NCI-H510A treated with DMSO at 0.1 percent for 48 hours (cell line): Measurements from ENCODE around the gene DLAT.
A peak's percentile ranks its signal among the peaks of the same experiment; 100 is the strongest.
"Not testable (repeated sequence)": the region's sequence is repeated elsewhere in the genome, so short reads cannot be mapped to it uniquely, and the experiment has no call there.

ENCODE experiments used
- DNase-seq: peaks from one replicate; lab custom pipeline; 2025; lab: John Stamatoyannopoulos, UW

Gene DLAT

DNA sequence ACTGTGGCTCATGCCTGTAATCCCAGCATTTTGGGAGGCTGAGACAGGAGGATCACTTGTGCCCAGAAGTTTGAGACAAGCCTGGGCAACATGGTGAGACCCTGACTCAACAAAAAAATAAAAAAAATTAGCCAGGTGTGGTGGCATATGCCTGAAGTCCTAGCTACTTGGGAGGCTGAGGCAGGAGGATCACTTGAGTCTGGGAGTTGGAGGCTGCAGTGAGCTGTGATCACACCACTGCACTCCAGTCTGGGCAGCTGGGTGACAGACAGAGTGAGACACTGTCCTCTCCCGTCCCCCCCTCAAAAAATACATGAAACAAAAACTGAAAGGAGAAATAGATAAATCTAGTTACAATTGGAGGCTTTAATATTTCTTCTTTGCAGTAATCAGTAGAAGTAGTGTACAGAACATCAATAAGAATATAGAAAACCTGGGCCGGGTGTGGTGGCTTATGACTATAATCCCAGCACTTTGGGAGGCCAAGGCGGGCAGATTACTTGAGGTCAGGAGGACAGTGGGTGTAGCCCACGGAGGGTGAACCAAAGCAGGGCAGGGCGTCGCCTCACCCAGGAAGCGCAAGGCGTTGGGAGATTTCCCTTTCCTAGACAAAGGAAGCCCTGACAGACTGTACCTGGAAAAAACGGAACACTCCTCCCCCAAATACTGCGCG is 19.6 kb upstream of the DLAT start:
- no peak for DNase-seq

DNA sequence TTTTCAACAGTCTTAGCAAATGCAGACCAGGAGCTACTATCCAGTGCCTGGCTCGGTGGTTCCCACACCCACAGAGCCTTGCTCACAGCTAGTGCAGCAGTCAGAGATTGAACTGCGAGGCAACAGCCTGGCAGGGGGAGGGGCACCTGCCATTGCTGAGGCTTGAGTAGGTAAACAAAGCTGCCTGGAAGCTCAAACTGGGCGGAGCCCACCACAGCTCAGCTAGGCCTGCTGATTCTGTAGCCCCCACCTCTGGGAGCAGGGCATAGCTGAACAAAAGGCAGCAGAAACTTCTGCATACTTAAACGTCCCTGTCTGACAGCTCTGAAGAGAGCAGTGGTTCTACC is 19.1 kb upstream of the DLAT start:
- not testable (repeated sequence) for DNase-seq

DNA sequence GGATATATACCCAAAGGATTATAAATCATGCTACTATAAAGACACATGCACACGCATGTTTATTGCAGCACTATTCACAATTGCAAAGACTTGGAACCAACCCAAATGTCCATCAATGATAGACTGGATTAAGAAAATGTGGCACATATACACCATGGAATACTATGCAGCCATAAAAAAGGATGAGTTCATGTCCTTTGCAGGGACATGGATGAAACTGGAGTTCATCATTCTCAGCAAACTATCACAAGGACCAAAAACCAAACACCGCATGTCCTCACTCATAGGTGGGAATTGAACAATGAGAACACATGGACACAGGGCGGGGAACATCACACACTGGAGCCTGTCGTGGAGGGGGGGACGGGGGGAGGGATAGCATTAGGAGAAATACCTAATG is 13.8 kb upstream of the DLAT start:
- not testable (repeated sequence) for DNase-seq

DNA sequence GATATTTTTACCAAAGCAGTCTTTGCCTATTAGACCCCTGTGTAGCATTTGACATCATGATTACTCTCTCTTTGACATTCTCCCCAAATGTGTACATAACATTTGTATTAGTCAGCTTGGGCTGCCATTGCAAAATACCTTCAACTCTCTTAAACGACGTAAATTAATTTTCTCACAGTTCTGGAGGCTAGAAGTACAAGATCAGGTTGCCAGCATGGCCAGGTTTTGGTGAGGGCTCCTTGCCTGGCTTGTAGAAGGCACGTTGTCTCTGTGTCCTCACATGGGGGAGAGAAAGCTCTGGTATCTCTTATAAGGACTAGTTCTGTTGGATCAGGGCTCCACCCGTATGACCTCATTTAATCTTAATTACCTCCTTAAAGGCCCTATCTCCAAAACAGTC is 12.3 kb upstream of the DLAT start:
- no peak for DNase-seq

DNA sequence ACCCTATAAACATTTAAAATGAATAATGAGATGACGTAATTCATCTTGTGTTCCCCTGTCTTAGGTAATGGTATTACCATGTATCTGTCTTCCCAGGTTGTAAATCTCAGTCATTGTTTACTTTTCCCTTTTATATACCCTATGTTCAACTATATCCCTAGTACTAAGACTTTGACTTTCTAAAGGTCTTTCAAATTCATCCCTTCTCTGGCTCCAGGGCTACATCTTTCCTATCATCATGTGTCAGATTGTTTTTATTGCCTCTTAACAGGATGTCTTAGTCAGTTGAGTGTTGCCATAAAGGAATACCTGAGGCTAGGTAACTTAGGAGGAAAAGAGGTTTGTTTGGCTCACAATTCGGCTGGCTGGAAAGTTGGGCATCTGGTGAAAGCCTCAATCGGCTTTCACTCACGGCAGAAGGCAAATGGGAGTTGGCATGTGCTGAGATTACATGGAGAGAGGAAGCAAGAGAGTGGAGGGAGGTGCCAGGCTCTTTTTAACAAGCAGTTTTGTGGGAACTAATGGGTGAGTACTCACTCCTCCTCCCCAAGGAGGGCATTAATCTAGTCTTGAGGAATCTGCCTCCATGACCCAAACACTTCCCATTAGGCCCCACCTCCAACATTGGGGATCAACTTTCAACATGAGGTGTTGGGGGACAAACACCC is 11.6 kb upstream of the DLAT start:
- no peak for DNase-seq

DNA sequence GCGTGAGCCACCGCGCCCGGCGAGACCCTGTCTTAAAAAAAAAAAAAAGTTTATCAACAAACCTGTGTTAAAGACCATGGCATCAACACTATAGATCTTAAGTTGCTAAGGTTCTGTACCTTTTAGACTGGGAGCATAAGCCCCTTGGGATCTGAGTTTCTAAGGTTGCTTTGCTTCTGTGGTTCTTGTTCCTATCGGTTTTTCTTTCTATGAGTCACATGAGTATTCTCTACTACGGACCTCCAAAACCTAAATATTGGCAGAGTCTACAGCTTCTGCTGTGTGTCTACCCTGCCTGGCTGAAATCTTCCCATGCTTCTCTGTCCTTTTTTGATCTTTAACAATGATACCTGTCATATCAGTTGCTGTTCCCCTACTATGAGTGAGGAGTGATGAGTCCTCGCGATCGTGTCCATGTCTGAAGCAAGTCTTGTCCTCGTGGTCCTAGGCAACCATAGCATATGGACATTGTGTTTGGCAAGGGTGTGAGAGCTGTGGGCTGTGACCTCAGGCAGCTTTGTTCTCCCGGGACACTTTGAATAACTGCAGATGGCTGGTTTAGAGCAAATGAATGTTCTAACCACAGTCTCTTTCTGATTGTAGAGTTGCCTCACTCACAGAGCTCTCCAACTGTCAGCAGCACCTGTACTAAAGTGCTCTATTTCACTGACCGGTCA is 9.0 kb upstream of the DLAT start:
- no peak for DNase-seq

DNA sequence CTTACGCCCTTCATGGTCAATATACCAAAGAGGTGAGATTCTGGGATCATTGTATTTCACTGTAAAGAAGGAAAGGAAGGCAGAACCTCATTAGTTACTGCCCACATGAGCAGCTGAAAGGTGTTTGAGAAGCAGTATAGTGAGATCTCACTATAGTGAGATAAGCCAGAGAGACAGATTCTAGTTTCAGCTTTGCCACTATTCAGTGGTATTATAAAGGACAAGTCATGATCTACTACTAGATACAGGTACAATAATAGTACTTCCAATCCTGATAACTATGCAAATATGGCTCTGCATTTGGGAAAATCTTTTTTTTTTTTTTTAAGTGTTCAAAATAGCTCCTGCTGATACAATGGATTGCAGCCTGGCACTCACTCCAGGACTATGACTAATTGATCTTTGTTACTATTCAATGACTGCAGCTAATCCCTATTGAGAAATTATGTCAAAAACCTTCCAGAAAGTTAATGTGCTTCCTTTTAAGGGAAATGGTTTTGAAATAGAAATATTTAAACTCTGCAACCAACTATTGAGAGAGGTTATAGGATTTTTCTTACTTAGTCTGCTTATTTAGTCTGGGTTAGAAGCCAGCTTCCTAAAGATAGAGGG is 8.3 kb upstream of the DLAT start:
- no peak for DNase-seq

DNA sequence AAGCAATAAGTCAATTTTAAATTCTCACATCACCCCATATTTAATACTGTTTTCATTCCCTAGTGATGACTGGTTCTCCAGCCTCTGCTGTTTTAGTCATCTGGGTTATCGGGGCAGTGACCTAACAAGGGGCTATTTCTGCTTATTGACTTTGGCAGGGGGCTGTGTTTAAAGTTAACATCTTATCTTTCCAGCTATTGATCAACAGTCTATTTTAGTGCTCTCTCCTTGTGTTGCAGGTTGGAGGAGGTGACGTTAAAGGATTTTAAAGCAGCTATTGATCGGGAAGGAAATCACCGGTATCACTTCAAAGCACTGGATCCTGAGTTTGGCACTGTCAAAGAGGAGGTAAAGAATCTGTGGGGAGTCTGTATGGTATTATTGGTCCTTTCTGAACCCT is 7.7 kb upstream of the DLAT start:
- DNase-seq, result no peak

DNA sequence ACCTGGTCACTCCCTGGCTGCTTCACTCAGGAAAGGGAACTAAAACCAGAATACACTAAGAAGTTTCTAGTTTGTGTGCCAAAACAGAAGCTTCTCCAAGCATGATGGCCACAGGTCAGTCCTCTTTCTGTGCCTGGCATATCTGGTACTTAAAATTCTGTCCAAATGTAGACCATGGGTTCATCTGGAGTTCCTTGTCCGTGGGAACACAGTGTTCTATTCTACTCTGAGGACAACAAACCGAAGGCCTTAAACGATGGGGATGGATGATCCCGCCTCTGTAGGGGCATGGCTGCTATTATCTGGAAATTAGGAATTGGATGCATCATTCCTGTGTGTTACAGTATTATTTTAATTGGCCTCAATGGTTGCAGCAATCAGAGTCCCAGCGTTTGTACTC is 6.1 kb upstream of the DLAT start:
- DNase-seq, result no peak

DNA sequence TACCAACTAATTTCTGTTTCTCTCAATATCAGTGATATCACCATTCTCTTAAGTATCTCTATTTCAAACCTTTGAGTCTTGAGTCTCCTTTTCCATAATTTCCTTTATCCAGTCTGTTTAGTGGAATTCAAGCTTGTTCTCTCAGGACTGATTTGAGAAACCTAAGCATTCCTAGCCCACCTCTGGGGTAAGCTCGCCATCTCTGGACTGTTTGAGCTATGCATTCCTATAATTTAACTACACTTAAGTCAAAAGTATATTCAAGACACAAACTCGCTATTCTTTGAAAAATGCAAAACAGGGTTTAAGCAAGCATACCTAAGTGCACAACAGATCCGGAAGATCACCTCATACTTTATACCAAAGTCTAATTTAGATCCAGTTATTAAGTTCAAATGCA is 2.1 kb upstream of the DLAT start:
- DNase-seq, result no peak

DNA sequence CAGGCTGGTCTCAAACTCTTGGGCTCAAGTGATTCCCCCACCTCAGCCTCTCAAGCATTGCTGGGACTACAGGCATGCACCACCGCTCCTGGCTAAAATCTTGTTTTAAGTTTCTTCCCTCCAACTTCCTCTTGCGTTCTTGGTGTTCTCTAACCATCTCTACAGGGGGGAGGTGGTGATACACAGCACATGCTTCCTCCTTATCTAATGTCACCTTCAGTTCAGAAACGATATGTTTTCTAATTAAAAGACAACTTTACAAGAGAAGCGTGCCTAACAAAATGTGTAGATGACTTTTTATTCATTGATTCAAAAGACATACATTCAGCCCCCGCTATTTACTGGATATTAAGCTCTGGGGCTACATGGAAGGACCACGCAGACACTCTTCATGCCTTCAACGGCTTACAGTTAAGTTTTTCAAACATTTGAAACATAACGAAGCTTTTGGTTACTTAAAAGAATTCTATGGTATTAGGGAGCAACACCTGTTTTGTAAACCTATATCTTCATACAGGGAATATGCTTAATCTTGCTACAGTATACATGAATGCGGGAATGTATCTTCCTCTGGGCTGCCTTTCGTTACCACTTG is 933 bp upstream of the DLAT start:
- peak; percentile 67 for DNase-seq

DNA sequence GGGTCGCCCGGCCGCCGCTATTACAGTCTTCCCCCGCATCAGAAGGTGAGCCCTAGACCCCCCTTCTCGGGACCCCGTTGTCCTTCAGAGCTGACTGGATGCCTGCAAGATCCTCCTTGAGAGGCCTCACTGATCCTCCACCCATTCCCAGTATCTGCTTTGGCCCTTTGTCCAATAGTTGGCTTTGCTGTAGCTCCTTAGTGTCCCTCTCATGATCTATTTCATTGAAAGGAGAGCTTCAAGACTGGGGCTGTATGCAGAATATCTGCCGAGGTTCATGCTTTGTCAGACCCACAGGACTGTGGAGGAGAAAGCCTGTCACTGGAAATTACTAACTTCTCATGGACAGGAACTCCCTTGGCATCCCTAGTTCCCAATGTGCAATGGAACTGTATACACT is 499 bp downstream of the DLAT start:
- DNase-seq, result no peak

DNA sequence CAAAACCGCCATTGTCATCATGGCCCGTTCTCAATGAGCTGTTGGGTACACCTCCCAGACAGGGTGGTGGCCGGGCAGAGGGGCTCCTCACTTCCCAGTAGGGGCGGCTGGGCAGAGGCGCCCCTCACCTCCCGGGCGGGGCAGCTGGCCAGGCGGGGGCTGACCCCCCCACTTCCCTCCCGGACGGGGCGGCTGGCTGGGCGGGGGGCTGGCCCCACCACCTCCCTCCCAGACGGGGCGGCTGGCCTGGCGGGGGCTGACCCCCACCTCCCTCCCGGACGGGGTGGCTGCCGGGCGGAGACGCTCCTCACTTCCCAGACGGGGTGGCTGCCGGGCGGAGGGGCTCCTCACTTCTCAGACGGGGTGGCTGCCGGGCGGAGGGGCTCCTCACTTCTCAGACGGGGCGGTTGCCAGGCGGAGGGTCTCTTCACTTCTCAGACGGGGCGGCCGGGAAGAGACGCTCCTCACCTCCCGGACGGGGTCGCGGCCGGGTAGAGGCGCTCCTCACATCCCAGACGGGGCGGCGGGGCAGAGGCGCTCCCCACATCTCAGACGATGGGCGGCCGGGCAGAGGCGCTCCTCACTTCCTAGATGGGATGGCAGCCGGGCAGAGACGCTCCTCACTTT is 1.7 kb downstream of the DLAT start:
- DNase-seq, result not testable (repeated sequence)

DNA sequence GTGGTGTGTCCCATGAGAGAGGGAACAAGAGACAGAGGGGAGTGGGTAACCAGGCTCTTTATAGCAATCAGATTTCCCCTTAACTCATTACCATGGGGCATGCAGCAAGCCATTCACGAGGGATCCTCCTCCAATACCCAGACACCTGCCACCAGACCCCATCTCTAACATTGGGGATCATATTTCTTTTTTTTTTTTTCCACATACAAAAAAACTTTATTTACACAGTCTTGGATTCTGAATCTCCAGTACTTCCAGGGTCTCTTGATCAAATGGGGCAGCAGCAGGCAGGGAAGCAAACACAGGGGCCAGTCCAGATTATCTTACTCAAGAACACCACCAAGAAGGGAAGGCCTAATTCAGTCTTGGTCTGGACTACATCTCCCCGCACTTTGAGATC is 4.3 kb downstream of the DLAT start:
- no peak for DNase-seq

DNA sequence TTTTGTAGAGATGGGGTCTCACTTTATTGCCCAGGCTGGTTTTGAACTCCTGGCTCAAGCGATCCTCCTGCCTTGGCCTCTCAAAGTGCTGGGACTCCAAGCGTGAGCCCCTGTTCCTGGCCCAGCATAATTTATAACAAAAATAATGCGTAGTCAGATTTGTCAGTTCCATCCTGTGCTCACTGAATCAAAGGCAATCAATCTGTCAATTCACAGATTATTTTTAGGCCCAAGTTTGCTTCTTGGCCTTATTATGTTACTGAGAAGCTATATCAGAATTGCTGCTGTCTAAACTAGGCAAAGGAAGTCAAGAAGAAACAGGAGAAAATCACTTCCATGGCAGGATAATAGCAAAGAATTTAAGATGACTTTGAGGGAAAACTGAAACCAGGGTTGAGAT is 8.7 kb downstream of the DLAT start:
- no peak for DNase-seq

DNA sequence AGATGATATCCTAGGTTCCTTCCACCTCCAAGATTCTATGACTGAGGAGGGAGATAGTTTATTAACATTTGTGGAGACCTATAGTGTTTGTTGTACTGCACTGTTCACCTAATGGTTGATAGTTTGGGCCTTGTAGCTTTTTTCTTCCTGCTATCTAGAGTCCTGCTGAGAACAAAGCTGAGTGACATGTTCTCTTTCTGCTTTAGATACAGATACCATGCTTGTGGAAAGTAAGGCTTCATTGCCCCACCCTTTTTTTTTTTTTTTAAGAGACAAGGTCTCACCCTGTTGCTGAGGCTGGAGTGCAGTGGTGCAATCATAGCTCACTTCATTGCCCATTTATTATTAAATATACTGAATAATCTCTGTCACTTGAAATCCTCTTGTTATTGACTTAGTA is 12.3 kb downstream of the DLAT start:
- DNase-seq, result no peak

DNA sequence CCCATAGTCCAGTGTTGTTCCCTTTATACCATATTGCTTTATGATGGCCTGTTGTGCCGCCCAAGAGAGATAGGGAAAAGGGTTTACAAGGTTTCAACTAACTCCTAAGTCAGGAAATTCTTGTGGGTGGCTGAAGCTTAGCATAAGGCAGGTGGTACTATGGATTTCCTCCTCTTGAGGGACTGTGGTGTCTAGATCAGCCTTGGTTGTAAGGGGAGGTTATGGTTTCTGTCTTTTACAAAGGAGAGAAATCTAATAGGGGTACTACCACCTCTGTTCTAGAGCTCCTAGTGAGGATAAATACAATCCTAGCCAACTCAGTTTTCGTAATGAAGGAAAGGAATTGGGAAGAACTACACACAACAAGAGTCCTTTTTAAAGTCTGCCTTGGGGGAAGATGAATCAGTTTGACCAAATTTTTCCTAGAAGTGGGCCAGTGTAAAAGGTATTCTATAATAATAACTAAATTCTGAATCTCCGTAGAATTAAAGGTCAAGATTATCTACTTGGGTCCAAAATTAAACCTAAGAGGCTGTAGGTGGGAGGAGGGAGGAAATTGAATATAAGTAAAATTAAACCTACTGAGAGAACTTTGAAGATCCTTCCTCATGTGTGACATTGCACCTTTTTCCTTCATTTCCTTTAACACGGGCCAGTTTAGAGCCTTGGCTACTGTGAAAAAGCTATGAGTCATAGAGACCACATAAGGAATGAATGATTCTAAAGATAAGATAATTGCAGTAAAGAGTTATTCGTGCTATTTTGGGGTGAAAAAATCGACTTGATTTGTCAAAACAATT is 17.2 kb downstream of the DLAT start:
- no peak for DNase-seq

DNA sequence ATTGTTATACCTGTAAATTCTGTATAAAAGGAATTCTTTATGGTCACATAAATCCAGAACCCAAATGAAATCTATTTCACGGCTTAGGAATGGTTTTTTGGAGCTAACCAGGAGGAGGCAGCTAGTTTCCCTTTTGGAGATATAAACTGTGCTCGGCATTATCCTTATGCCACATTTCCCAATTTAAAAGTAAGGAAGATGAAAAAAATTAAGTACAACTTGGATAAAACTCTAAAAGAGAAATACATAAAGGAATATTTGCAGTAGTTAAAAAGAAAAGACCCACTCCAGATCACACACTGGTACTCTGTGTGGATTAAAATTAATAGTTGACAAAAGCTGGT is 17.7 kb downstream of the DLAT start:
- DNase-seq, result no peak

DNA sequence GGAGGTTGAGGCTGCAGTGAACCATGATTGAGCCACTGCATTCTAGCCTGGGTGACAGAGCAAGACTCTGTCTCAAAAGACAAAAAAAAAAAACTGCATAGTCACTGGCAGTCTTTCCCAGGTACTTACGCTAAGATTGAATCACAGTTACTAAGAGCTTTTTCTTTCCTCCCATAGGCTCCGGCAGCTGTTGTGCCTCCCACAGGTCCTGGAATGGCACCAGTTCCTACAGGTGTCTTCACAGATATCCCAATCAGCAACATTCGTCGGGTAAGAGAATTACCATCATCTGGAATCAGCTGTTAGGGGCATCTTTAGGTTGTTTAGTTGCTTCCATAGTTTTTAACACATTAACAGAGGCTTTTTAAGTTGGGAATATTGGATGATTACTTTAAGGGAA is 19.8 kb downstream of the DLAT start:
- no peak for DNase-seq

DNA sequence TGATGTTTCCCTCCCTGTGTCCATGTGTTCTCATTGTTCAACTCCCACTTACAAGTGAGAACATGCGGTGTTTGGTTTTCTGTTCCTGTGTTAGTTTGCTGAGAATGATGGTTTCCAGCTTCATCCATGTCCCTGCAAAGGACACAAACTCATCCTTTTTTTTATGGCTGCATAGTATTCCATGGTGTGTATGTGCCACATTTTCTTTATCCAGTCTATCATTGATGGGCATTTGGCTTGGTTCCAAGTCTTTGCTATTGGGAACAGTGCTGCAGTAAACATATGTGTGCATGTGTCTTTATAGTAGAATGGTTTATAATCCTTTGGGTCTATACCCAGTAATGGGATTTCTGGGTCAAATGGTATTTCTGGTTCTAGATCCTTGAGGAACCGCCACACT is 21.4 kb downstream of the DLAT start:
- DNase-seq, result not testable (repeated sequence)

DNA sequence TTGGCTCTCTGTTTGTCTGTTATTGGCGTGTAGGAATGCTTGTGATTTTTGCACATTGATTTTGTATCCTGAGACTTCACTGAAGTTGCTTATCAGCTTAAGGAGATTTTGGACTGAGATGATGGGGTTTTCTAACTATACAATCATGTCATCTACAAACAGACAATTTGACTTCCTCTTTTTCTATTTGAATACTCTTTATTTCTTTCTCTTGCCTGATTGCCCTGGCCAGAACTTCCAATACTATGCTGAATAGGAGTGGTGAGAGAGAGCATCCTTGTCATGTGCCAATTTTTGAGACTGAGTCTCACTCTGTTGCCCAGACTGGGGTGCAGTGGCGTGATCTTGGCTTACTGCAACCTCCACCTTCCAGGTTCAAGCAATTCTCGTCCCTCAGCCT is 23.0 kb downstream of the DLAT start:
- not testable (repeated sequence) for DNase-seq

DNA sequence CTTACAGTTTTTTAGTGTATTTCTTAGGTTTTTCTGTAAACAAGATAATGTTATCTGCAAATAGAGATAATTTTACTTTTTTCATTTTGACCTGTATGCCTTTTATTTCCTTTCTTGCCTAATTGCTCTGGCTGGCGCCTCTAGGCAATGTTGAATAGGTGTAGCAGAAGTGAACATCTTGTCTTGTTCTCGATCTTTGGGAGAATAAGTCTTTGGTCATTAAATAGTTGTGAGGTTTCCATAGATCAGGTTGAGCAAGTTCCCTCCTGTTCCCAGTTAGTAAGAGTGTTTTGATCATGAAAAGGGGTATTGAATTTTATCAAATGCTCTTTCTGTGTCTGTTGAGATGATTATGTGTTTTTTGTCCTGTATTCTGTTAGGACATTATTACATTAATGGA is 24.6 kb downstream of the DLAT start:
- no peak for DNase-seq
